Non-pigmented ciliary epithelial cell (primary cell): ENCODE data around the gene C11orf91.
A peak's percentile ranks its signal among the peaks of the same experiment; 100 is the strongest.
"Not testable (repeated sequence)": the region's sequence is repeated elsewhere in the genome, so short reads cannot be mapped to it uniquely, and the experiment has no call there.

ENCODE experiments used
- DNase-seq: peaks from one replicate; pipeline ENCODE4 v3.0.0-alpha.2; 2010; ENCODE audit warnings: low read depth

The C11orf91 gene

DNA sequence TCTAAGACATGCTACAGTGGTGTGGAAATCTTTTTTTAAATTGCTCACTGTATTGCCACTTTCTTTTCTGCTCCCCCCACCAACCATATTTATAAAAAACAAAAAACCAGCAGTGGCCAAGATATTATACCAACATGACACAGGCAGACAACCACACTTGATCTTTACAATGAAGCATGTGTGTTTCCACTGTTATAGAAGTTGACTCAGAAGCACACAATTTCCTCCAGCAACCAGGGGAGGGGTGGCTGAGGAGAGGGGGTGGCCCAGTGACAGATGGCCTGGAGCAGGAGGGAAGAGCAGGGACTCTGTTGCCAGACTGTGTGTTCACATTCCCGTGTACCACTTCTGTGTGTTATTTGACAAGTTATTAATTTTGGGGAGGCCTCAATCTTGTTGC is 20.8 kb upstream of the C11orf91 start:
- no peak for DNase-seq

DNA sequence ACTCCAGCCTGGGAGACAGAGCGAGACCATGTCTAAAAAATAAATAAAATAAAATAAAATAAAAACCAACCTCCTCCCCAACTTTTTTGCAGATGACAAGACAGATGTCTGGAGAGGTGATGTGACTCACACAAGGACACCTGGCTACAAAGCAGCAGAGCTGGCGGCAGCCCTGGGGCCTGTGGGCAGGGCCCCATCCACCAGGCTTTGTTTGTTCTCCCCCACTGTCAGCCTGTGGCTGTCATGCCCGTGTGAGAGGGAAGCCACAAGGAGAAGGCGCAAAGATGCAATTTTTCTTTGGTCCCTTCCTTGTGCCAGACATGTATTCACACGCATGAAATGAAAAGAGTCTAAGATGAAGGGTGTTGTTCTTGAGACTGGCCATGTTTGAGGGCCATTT is 19.0 kb upstream of the C11orf91 start:
- no peak for DNase-seq

DNA sequence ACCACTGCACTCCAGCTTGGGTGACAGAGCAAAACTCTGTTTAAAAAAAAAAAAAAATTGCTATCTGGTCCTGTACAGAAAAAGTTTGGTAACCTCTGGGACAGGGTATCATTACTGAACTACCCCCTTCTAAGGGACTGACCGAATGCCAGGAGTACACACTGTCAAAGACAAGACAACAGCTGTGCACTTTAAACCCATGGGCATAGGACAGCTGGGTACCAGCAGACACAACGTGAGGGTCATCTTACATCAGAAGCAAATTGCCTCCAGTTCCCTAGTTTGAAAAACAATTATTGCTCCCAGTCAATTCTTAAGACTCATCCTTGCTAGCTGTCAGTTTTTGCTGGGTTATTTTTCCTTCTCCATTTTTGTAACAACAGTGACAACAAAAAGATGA is 17.8 kb upstream of the C11orf91 start:
- no peak for DNase-seq

DNA sequence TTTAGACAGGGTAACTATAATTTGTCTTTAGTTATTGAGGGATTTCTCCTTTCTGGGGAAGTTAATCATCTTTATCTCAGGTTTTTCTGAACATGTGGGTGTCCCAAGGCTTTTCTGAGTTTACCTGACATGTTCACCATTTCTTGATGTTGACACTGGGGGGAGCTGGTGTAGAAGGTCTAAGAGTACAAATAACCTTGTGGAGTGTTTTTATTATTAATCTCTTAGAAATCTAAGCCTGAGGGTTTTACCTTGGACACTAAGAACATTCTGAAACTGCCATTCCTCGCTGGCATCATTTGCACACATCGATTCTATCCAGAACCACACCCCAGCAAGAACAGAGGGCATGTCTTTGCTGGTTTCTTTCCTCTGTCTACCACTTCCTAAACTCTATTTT is 15.6 kb upstream of the C11orf91 start:
- no peak for DNase-seq

DNA sequence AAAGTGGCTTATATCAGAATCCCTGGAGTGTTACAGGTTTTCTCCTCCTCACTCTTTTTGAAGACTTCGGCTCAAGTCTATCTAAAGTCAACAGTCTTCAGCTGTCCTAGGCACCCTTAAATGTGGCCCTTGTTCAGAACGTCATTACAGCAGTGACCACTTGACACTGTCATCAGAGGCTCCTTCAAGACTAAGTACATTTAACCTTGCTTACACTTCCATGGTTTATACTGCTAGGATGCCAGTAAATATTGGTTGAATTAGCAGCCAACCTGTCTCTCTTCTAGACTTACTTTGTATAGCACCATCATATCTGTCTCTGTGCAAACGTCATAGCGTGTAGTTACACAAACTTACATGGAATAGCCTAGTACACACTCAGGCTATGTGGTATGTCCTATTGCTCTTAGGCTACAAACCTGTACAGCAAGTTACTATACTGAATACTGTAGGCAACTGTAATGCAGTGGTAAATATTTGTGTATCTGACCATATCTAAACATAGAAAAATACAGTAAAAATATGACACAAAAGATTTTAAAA is 13.3 kb upstream of the C11orf91 start:
- no peak for DNase-seq

DNA sequence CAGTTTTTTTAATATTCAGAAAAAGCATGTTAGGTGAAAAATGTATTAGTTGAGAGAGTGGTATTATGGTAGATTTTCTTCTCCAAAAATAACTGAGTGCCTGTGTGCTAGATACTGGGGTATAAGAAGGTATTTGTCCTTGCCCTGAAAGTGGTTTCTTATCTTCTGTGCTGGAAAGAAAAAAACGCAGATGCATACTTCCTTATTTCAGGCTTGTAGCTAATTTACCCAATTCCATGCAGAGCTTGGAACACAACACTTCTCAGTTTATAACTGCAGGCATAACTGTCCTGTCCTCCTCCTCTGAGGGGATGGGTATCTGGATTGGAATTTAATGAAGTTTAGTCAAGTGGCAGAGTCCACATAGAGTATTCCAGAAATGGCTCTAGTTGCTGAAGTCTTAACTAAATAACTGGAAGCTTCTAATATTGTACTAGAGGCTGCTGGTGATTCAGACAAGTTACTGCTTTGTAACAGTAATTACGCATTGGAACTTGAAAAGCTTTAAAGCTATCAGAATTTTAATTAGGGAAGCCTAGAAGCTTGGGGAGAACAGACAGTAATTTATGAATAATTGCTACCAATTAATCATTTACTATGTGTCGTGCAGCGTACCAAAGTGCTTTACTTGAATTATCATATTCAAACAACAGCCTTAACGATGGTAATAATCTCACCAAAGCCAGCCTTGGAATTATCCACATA is 12.7 kb upstream of the C11orf91 start:
- DNase-seq, result no peak

DNA sequence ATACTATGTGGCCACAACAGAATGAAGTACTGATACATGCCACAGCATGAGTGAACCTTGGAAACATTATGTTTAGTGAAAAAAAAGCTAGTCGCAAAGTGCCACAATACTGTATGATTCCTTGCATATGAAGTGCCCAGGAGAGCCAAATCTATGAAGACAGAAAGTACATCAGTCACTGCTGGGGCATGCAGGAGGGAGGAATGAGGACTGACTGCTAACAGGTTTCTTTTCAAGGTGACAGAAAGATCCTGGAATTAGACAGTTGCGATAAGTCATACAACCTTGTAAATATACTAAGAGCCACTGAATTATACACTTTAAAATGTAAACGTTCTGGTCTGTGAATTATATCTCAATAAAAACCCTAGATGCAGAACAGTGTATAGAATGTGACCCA is 11.8 kb upstream of the C11orf91 start:
- no peak for DNase-seq

DNA sequence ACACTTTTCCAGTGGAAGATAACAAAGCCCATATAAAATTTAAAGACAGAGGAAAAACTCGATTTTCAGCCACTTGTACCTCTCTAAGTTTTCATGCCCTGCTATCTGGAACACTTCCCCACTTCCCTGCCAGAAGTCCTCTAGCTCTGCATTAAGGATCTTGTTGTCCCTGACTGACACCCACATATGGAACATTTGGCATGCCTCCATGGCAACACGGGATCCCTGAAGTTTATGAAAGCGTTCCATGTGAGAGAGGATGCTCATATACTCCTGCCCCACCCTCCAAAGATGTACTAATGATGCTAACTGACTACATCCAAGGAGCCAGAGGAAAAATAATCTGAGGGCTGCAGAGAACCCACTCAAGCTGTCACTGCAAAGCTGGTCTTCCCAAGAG is 8.8 kb upstream of the C11orf91 start:
- no peak for DNase-seq

DNA sequence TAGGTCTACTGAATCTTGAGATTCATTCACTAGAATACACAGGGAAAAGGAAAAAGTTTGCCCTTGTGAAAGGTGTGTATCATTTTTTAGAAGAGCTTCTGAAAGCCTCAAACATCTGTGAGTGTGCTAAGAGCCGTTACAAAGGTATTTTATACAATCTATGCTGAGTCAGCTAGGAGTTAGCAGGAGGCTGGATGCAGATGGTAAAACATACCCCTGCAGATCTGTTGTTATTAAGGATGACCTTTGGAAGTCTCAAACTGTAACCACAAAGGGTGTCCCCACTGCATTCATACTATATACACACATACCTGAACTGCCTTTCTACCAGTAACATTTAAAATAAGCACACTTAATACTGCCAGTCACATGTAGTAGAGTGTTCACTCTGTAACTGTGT is 8.4 kb upstream of the C11orf91 start:
- no peak for DNase-seq

DNA sequence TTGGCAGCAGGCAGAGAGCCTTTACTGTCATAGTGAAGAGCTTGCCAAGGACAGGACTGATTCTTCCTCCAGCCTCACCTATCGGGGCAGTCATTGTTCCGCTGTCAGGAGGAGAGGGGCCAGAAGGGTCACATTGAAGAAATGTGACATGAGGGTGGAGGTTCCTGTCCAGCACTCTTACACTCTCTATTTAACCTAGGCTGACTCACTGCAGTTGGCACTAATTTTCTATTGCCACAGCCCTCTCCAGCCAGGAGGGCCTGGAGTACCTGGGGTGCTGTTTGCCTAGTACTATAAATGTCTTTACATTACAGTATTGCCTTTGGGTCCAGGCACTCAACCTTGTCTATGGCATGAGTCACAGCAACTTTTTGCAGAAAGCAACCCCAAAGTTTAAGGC is 7.2 kb upstream of the C11orf91 start:
- not testable (repeated sequence) for DNase-seq

DNA sequence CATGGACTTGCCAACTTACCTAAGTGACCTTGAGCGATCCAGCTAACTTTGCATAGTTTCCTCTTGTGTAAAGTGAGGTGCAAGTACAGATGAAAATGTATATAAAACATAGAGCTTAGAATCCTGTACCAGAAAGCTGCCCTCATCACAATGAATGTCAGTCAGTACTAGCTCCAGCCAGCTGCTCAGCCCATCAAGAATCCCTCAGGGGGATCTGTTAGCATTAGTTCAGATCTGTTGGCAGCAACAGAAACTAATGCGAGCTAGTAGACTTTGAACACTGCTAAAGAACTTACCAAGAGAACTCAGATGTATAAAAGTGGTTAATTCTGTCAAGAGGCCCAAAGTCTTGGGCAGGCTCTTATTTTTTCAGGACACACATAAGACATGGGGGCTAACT is 6.3 kb upstream of the C11orf91 start:
- no peak for DNase-seq

DNA sequence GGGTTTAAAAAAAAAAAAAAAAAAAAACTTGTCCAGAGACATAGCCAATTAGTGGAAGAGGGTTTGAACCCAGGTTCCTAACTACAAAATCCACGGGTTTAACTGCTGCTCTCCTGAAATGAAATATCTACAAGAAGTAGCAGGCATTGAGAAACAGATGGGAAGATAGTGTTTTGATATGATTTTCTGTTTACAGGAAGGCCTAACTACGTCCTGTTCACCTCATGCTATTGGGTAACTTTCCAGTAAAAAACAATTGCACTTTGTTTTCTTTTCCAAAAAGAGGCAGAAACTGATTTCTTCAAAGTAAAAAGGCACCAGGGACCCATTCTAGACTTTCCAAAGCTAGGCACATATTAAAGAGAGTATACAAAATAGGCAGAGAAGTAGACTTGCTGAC is 5.9 kb upstream of the C11orf91 start:
- no peak for DNase-seq

DNA sequence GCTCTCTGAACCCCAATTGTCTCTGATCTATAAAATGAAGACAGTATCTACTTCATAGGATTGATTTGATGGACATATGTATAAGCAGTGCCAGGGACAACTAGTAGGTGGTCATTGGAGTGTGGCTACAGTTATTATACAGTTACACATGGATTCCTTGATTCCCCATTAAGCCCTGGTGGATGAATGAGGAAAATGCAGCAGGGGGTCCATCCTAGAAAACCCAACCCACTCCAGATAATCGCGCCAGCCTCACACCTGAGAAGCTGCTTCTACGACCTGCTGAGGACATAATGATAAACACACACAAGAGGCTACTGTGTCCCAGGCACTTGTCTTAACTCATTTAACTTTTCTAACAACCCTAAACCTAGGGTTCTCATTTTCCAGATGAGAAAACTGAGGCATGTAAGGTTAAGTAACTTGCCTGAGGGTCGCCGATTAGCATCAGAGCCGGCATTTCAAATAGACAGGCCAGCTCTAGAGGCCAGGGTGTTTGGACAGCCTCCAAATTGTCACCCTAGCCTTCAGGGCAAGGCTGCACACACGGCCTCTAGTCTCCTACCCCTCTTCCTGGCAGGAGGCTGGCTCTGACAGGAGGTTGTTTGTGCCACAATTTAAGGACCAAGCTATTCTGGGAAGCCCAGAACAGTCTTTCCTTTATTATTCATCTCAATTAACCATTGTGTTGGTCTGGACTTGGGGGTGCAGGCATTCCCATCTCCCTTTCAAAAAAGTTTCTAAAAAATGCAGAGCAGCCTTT is 3.8 kb upstream of the C11orf91 start:
- no peak for DNase-seq

DNA sequence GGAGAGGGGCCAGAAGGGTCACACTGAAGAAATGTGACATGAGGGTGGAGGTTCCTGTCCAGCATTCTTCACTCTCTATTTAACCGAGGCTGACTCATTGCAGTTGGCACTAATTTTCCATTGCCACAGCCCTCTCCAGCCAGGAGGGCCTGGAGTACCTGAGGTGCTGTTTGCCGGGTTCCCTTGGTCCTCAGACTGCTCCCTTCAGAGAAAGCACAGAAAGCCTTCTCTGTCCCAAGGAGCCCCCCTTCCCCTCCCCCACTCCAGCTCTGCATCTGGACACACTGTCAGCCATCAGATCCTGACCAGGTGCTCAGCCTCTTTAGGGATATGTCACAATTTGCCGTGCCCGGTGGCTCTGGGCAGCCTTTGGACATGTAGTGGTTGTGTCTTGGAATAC is 3.2 kb upstream of the C11orf91 start:
- no peak for DNase-seq

DNA sequence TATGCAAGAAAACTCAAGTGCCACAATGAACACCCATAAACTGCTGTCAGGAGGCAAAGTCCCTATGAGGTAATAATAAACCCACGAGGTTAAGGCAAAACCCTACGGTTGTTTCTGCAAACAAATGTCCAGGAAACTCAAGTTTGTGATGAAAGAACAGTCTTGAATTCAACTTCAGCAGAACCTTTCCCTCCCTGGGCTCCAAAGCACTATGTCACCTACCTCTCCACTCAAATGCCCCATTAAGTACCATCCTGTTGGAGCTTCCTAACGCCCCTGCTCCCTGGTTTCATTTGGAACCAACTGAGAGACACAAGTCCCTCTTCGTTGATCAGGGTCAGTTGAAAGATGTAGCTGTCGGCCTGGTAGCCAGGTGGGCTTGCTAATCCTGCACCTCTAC is 2.6 kb upstream of the C11orf91 start:
- no peak for DNase-seq

DNA sequence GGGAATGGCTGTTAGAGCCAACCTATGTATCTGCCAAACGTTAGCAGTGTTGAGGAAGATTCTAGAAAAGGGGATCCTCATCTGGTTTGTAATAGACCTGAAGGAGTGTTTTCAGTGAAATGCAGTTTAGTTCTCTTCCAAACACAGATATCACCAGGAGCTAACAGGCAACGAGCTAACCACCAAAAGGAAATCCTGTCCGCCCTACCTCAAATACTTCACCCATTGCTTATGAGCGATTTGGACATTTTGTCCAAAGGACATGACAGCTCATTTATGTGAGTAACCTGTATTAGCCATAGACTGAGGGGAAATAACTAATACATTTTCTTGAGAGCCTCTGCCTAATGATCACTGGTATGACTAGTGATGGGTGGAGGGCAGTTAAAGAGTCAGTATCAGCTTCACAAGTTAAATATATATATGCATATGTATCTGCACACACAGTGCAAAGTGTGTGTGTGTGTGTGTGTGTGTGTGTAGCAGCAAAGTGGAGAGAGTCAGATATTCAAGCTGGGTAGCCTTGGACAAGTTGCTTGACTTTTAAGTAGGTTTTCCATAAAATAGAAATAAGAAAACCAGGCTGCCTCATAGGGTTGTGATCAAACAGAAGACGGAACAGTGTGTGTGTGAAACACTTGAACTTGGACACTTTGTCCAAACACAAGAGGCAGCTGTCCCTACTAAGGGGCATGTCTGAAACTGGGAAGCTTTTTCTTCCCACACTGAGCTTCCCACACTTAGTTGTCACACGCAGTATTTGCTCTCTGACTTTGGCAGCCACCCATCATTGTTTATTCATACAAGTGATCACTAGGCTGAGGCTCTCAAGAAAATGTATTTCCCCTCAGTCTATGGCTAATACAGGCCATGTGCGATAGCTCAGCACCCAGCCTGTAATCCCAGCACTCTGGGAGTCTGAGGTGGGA is 940 bp upstream of the C11orf91 start:
- DNase-seq, result peak; percentile 54

DNA sequence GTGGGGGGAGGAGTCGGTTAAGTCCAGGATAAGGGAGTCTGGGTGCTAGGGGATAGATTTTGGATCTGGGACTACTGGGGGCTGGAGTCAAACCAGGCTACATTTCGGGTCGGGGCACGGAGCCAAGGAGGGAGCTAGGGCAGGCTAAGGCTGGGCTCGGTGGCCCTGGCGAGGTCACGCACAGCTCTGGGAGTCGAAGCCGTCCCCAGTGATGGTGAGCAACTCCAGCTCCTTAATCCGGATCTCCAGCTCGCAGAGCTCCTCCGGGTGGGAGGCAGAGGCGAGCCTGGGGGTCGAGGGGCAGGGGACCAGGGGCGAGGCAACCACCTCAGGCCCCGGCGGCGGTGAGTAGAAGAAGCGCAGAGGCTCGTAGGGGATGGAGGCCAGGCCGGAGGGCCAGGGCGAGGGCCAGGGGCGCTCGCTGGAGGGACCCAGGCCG is 544 bp downstream of the C11orf91 start:
- DNase-seq, result no peak

DNA sequence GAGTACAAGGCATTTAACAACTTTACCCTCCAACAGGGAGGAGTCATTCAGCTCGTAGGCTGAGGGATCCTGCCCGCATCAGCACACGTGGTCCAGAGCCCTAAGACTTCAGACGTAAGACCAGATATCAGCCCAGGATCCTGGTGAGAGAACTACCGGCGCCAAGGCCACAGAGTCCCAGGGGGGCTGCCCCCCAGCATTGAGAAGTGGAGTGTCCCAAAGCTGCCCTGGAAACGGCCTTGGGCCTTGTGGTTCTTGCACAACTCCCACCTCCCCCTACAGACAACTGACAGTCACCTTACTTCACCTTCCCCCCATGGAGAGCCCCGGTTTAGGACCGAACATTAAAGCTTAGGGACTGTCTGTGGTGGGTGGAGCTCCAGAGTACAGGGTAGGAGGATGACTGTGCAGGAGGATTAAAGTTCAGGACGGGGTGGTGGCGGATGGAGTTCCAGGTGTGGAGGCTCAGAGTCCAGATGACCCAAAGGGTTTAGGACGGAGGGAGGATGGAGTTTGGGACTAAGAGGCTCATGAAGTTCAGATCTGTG is 1.0 kb downstream of the C11orf91 start:
- DNase-seq, result no peak

DNA sequence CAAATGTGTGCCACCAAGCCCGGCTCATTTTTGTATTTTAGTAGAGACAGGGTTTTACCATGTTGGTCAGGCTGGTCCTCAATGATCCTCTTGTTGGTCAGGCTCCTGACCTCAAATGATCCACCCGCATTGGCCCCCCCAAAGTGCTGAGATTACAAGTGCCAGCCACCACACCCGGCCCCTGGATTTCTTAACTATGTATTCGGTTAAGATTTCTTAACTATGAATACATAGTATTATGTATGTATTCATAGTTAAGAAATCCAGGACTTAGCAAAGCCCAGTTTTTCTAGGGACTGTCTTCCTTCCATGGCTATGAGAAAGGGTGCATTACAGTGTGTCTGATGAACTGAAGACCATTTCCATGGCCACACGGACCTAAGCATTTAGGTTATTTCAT is 1.7 kb downstream of the C11orf91 start:
- DNase-seq, result no peak

DNA sequence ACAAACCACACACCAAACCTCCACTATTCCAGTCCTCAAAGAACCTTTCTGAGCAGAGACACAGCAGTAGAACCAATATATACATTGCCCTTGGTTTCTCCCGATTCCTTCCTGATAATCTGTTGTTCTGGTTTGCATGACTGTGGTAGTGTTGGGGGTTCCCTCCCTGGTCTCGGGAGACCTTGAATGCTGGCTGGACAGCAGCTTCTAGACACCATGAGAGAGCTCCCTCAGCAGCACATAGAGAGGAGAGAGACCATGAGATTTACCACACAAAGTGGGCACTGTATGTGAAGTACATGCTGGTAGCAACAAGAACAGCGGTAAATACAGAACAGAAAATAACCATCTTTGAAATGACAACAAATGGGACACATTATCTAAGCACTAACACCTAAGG is 2.6 kb downstream of the C11orf91 start:
- DNase-seq, result no peak

DNA sequence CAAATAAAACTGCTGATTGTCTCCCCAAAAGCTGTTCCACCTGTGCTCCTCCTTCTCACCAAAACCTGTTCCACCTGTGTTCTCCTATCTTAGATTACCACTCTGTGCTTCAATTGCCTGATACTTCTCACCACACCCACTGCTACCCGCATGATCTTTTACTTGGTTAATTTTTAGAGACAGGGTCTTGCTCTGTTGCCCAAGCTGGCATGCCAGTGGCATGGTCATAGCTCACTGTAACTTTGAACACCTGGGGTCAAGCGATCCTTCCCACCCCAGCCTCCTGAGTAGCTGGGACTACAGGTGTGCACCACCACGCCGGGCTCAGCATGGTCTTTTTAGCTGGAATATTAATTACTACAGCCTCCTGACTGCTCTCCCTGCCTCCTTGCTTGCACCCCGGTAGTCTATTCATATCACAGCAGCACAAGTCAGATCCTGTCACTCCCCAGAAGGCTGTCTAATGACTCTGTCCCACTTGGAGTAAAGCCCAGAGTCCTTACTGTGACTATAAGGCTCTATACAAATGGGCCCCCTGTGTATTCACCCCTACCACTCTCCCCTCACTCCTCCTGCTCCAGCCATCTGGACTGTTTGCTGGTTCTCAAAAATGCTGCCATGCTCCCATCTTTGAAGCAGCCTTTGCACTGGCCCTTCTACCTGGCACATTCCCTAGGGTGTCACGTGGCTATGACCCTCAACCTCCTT is 3.5 kb downstream of the C11orf91 start:
- DNase-seq, result no peak

DNA sequence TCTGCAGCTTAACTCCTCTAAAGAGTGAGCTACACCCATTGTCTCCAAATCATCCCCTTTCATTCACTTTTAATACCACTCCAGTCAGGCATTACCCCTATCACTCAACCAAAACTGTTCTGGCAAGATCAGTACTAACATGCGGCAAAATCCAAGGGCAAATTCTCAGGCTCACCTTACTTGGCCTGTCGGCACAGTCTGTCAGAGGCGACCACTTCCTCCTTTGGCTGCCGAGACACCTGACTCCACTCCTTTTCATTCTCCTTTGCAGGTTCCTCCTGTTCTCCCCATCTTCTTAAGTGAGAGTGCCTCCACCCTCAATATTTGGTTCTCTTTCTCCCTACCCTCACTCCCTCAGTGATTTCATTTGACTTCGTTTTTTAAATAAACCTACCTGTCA is 4.2 kb downstream of the C11orf91 start:
- no peak for DNase-seq
